Stimulated activated CD4-positive, alpha-beta T cell treated with anti-CD3 and anti-CD28 coated beads, Interleukin-1b, Interleukin-23, amount 100 ng/mL, for 4 hours (primary cell): ENCODE results near the gene FAT2.

Source experiments
- DNase-seq, 2 donors: peaks; one replicate each; pipeline ENCODE4 v3.0.0-alpha.2; 2020; ENCODE audit warnings: low read depth in 2 of 2

FAT2 gene, protein sequence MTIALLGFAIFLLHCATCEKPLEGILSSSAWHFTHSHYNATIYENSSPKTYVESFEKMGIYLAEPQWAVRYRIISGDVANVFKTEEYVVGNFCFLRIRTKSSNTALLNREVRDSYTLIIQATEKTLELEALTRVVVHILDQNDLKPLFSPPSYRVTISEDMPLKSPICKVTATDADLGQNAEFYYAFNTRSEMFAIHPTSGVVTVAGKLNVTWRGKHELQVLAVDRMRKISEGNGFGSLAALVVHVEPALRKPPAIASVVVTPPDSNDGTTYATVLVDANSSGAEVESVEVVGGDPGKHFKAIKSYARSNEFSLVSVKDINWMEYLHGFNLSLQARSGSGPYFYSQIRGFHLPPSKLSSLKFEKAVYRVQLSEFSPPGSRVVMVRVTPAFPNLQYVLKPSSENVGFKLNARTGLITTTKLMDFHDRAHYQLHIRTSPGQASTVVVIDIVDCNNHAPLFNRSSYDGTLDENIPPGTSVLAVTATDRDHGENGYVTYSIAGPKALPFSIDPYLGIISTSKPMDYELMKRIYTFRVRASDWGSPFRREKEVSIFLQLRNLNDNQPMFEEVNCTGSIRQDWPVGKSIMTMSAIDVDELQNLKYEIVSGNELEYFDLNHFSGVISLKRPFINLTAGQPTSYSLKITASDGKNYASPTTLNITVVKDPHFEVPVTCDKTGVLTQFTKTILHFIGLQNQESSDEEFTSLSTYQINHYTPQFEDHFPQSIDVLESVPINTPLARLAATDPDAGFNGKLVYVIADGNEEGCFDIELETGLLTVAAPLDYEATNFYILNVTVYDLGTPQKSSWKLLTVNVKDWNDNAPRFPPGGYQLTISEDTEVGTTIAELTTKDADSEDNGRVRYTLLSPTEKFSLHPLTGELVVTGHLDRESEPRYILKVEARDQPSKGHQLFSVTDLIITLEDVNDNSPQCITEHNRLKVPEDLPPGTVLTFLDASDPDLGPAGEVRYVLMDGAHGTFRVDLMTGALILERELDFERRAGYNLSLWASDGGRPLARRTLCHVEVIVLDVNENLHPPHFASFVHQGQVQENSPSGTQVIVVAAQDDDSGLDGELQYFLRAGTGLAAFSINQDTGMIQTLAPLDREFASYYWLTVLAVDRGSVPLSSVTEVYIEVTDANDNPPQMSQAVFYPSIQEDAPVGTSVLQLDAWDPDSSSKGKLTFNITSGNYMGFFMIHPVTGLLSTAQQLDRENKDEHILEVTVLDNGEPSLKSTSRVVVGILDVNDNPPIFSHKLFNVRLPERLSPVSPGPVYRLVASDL (N-terminal part only)

DNA sequence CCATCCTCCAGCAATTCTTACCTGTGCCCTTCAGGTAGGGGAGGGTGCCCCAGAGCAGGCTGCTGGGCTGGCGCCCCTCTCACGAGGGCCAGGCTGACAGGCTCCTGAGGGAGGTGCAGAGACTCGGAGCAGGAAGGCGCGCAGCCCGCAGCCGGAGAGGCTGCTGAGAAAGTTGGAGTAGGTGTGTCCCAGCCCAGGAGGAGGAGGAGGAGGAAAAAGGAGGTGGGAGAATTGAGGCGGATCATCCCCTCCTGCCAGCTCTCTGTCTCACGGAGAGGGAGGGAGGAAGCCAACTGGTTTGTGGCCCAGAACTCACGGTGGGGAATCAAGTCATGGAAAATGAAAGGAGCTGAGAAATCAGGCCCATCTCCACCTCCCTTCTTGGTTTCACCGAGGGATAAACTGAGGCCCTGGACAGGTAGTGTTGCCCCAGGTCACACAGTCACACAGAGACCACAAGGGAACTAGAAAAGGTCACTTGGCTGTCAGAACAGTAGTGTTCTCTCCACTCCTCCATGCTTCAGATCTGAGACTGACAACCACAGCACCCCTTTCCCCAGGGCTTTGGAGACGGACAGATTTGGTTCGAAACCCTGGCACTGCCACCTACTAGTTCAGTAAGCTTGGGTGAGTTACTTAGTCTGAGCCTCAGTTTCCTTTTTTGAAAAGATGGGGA, at the start of gene FAT2:
FAT2 (minus strand) TSS at position 188 of the 676 bp plus-strand sequence. CDS start 22,400 bp downstream, outside the sequence.
- DNase-seq, result no peak

DNA sequence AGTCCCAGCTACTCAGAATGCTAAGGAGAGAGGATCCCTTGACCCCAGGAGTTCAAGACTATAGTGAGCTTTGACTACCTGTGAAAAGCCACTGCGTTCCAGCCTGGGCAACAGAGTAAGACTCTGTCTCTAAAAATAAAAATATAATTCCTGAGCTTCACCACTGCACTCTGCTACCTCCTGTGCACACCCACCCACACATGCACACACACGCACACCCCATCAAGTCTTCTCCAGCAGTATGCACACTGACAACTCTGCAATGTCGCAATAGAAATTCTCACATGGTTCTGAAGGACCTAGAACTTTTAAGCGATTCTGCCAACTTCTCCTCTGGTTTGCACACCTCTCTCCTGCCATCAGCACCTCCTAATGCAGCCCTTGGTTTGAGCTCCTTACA, 47.5 kb upstream of the FAT2 start:
- DNase-seq, result no peak

DNA sequence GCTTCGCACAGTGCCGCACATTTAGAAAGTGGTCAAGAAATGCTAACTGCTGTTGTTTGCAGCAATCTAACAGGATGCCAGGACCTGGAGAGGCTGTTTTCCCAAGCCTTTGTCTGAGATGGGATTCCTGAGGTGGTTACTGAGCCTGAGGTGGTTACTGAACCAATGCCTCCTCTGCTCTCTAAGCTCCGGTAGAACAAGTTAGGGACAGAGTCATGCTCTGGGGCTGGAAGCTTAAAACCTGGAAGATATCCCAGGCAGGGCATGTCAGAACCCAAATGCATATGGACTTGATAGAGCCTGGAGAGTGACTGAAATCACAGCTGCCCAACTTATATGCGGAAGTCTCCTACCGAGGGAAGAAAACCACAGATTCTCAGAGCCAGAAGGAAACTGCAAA, 46.5 kb upstream of the FAT2 start:
- DNase-seq, result no peak

DNA sequence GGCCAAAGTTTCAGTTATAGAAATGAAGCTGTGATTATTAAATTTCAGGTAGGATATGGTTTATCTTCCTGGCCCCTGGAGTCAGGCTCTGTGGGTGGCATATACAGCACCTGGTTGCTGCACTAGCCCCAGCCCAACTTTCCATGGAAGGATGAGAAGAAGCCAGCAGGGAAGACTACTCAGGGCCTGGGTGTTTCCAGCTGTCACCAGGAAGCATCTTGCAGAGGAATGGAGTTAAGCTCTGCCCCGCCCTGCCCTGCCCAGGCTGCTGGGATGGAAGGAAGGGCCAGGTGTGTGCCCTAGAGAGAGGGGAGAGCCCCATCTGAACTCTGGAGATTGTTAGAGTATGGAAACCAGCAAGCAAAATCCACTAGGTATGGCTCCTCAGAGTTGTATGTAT, 42.8 kb upstream of the FAT2 start:
- DNase-seq, result no peak

DNA sequence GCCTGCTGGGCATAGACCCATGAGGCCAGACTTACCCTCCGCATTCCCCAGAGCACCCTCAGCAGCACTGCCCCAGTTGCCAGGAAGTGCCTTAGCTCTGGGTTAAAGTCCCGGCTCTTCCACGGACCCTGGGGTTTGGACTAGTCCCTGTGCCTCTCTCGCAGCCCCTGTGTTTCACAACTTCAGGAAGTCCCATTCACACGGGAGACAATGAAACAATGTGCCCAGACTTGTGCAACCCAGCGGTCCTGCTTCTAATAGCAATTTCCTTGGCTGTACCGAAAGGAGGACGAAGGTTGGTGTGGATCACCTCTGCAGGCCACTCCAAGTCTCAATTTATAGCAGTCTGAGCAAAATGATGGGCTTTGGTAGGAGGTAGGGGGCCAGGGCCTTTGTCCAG, 41.8 kb upstream of the FAT2 start:
- no peak for DNase-seq

DNA sequence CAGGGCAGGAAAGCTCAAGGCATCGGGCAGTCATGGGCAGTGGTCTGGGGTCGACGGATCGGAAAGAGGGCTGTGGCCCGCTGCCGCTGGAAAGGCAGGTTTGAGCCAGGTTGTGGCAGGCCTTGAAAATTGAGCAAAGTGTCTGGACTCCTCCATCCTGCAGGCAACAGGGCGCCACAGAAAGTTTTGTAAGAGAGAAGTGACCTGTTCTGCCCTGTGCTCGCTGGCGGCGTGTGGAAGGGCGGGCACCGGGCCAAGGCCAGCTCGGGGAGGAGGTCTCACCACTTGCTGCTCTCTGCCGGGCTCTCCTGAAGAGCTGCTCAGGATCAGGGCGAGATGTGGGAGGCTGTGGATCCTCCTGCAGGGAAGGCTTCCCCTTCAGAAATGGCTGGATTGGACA, 41.4 kb upstream of the FAT2 start:
- DNase-seq, result no peak

DNA sequence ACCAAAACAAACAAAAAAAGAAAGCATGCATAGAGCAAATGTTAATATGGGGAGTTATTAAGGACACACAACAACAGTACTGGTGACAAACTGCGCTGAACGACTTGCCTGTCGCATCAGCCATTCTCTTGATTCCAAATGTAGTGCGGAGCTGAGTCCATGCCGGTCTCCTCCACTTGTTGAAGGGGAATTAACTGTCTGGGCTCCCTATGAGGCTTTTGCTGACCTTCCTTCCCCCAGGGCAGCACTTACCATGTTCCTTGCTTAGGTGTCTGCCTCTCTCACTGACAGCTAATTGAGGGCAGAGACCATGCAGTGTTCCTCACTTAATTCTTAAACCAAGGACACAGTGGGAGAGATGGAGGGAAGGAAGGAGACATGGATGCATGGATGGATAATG, 40.8 kb upstream of the FAT2 start:
- DNase-seq, result no peak

DNA sequence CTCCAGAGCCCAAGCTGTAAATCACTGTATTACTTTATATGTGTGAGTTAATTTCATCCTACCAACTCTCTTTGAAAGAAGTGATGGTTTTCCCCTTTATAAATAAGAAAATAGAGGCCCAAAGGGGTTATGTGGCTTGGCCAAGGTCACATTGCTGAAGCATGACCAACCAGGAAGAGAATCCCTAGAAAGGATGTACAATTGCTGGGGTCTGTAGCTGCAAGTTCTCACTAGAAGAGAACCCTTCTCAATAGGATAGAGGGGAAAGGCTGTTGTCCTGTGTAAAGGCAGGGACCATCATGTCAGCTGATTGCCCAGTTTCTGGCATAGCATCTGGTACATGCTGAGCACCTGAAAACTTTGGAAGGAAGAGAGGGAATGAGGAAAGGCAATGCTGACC, 39.0 kb upstream of the FAT2 start:
- no peak for DNase-seq

DNA sequence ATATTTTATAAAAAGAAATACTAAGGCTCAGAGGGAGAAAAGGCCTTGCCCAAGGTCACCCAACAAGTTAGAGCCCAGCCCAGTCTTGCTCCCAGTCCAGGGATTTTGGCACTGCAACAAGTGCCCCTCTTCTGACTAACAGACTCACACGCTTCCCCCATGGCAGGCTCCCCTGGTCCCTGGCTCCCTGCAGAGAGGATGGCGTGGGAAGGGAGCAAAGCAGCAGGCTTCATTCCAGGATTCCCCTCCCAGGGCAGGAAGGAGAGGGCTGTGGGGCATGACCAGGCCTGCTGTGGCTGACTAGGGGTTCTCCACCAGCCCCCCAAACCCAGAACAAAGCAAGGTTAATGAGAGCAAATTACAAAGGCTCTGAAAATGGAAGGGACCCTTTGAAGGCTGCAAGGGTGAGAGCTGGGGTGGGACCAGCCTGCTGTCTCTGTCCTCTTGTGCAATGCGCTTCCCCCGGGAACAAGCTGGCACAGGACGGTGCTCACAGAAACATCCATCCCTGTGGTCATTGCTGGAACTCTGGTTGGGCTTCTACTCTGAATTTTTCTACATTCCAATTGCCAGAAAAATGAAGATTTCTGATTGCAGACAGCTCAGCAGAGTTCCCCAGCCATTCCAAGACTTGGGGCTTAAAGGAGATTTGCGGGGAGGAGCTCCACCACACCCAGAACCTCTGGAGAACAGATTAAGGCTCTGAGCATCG, 37.1 kb upstream of the FAT2 start:
- no peak for DNase-seq

DNA sequence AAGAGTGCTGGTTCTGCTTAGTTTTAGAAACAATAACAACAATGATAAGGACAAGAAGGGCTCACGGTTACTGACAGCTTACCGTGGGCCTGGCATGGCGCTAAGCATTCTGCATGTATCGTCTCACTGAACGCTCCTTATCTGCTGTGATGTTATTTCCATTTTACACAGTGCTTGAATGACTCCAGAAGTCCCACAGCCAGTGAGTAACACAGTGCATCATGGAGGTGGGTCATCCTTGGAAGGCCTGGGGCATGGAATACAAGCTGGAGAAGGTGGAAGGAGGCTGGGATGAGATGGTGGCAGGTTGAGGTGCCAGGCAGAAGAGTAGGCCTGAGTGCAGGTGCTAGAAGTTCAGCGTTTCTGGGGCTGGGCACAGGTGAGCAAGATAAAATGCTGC, 36.5 kb upstream of the FAT2 start:
- DNase-seq, result no peak

DNA sequence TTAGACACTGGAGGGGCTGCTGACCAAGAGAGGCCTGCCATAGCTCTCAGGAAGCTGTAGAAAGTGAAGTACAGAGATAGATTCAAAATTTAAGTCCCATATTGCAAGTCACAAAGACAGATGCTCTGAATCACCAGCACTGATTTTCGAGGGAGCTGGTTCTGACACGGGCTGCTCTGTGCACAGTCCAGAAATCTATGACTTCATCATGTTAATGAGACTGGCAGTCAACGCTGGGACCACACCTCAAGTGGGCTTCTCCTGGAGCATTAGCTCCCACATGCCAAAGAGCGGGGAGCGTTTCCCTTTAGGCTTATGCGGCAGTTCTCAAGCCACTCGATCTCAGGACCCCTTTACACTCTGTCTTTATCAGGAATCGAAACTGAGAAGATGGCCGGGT, 34.2 kb upstream of the FAT2 start:
- no peak for DNase-seq

DNA sequence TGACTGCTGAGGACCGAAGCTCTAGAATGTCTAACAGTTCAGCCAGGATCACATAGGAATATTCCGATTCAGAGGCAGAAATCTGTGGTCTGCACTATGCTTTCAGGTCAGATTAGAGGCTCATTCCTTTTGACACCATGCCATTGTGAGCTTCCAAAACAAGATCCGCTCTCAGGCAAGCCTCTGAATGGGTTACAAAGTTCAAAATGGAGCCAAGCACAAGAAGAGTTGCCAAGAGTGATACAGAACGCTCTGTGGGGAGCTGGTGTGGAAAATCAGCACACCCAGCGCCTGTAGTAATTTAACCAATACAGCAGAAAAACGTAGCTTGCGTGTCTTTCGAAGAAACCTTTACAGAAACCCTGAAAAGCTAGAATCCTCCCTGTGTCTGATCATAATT, 33.3 kb upstream of the FAT2 start:
- DNase-seq, result no peak

DNA sequence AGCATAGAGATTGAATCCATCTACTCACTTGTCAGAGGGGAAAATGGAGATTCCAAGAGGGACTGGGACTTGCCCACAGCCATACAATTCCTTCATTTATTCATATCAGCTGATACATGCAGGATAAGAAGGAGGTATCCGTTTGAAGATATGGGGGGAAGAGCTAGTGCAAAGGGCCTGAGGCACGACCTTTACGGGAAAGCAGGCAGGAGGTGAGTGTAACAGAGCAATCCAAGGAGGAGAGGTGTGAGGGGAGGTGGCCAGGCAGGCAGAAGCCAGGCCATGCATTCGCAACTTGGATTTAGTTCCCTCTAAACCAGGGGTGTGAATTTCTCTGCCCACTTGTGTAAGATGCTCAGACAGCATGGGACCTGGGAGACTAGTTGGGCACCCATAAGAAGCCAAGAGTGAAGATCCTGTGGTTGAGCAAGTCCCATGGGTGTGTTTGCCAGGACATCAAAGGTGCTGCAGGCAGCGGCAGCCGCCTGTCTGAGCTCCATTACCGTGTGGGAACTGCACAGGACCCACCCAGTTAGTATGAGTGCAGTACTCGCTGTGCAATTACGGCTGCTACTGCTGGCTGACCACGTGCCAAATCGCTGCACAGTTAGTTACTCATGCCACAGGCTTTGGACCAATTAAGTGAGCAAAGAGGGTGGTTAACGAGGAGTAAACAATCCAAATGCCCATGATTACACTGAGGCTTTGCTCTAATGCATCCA, 31.4 kb upstream of the FAT2 start:
- DNase-seq, result no peak

DNA sequence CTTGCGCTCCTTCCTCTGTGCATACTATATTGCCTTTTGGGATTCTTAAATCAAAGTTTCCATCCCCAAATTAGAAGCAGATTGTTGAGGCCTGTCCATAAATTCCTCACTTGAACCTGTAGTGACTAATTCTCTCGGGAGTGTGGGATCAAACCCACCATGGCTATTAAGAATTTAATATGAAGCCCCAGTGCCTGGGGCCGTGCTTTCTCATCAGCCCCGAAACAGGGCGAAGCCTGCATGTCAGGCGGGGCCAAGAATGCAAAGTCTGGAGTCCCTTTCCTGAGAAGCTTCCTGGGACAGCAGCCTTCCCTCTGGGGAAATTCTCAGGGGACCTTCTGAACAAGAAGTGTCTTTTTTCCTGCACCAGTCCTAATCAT, 29.3 kb upstream of the FAT2 start:
- no peak for DNase-seq

DNA sequence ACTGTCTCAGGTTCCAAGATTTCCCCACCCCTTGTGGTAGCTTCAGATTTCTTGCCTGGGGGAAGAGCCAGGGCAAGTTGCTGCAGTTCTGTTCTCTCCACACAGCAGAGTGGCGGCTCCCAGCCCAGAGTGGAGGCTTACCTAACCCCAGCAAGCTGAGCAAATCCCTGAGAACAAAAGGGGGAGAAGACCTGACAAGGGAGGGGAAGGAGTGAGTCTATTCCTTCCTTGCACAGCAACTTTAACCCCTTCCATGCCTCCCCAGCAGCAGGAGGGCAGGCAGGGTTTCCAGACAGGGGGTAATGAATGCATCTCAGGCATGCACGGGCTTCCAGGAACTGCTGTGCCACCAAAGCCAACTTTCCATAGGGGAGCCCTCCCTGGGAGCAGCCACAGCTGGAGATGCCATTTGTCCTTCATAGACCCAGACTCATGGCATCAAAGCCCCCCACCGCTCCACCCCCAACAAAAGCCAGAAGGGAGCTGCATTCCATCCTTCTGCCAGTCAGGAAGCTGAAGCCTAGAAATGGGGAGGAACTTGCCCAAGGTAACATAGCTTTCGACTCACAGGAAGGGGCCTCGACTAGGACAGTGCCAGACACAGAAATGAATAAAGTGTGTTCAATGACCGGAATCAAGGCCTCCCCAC, 28.8 kb upstream of the FAT2 start:
- DNase-seq, result no peak

DNA sequence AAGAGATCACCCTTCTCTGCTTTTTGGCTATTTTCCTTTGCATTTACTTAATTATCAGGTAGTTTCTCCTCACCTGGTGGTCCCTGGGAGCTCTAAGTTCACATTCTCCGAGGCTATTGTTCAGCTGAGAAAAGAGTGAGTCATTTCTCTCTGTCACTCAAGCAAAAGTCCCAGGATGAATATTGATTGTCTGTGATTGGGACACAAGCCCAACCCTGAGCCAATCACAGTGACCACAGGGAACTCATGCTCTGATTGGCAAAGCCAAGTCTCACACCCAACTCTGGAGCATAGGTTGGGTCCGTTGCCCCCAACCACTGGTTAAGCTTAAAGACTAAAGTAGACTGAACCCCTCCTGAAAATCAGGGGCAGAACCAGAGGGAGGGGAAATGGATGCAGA, 27.8 kb upstream of the FAT2 start:
- DNase-seq, result no peak

DNA sequence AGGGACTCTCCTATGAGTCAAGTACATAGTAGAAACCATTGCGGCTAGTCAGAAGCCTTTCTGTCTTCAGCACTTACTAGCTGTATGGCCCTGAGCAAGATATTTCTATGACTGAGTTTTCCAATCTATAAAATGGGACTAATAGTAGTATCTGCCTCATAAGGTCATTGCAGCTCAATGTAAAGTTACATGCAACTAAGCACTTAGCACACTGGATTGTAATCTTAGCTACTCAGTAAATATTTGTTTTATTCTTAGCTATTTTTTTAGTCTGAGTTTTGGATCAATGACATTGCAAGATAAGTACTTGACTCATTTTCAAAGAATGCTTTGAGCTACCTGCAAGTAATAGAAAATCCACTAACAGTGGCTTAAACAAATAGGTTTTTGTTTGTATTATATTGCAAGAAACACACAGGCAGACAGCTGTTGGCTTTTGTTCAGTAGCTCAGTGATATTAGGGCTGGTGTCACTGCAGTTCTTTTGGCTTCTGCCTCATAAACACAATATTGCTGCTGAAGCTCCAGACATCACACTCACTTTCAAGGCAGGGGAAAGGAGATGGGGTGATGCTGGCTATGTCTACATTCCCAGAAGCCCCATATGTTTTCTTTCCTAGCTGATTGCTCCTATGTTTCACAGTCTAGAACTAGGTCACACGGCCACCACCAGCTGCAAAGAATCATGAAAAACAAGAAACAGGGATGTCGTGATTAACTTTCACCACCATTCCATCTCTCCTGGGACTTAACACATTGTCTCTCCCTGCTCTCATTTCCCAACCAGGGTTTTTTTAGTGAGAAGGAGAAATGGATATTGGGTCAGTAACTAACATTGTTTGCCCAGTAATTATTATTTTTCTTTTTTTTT, 26.9 kb upstream of the FAT2 start:
- no peak for DNase-seq

DNA sequence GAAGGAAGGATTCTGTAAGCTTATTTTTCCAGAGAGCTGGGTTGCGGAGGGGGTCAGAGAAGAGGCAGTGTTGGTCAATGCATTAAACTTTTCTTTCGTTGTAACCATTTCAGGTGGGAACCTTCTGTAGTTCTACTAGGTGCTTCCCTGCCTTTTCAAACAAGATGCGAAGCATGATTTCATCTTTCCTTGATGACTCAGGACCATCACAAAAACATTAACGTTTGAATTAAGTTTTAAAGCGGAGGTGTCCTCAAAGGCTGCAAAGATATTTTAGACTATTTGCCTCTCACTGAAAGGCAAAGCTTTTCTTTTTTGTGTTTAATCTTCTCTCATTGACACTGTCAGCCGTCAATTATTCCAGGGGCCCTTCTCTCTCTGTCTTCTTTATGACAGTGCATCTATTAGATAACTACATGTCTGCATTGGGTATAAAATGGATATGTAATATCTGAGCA, 26.3 kb upstream of the FAT2 start:
- no peak for DNase-seq

DNA sequence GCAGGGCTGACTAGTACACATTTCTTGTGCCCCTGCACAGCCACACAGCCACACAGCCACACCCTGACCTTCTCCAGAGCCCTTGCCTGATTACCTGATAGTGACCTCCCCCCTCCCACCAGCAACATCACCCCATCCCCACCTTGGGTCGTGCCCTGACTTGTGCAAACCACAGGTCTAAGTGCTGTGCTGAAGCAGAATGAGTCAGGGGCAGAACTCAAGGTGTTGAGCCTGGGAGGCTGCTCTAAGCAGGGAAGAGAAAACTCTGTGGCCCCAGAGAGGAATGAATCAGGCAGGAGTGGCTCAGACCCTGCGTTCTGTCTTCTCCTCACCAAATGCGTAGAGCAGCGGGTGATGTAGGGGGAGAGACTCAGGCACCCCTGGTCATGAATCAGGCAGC, 24.3 kb upstream of the FAT2 start:
- no peak for DNase-seq
